Sigmoid colon (tissue), 7 donors: ENCODE measurements around the gene PLPPR3. TPM values are rescaled to one million over a fixed set of nuclear protein-coding genes. Genes with fewer than 3 reads are reported as not detected.

Experiments used
- DNase-seq: peaks from one replicate; pipeline ENCODE4 v3.0.0-alpha.2; 2019
- H3K27ac ChIP-seq, 4 donors: fragments of 200-600 bp; sonication (generic); one replicate each; pipeline ENCODE4 v1.5.1; 2016 to 2019; ENCODE audit warnings: mild to moderate bottlenecking in 1 of 4
- H3K27me3 ChIP-seq, 3 donors: fragments of 200-600 bp; sonication (generic); one replicate each; pipeline ENCODE4 v1.5.1; 2019; ENCODE audit warnings: mild to moderate bottlenecking in 1 of 3
- H3K36me3 ChIP-seq, 4 donors: fragments of 200-600 bp; sonication (generic); one replicate each; pipeline ENCODE4 v1.5.1; 2016 to 2019
- H3K4me1 ChIP-seq, 4 donors: fragments of 200-600 bp; sonication (generic); one replicate each; pipeline ENCODE4 v1.5.1; 2017 to 2019
- H3K4me3 ChIP-seq, 4 donors: fragments of 200-600 bp; sonication (generic); one replicate each; pipeline ENCODE4 v1.5.1; 2017 to 2019; ENCODE audit warnings: mild to moderate bottlenecking in 2 of 4, moderate library complexity in 1 of 4
- H3K9me3 ChIP-seq, 4 donors: fragments of 200-600 bp in 3 of 4; sonication (generic) in 3 of 4; one replicate each; pipeline versions ENCODE4 v1.5.1 to v1.6.1; 2013 to 2019
- EP300 ChIP-seq, 4 donors: sonication (generic); formaldehyde crosslinking; IDR thresholded peaks; one replicate each; pipeline ENCODE4 v1.6.1; 2017; ENCODE audit warnings: antibody characterized with exemption in 4 of 4
- POLR2A ChIP-seq, 2 donors: fragments of 450-650 bp; IDR thresholded peaks; one replicate each; pipeline ENCODE4 v1.6.1; 2016; ENCODE audit warnings: antibody characterized with exemption in 2 of 2, mild to moderate bottlenecking in 2 of 2, moderate library complexity in 2 of 2
- POLR2AphosphoS5 ChIP-seq, 4 donors: sonication (generic); formaldehyde crosslinking; IDR thresholded peaks; one replicate each; pipeline ENCODE4 v1.6.1; 2017; ENCODE audit warnings: antibody characterized with exemption in 4 of 4
- WGBS, 2 donors: extraction: QIAGEN DNeasy Blood & Tissue Kit; methylation state at CpG; one replicate each; pipeline ENCODE4 v1.1.7; 2013; 5-methylcytosine and 5-hydroxymethylcytosine counted together
- intact Hi-C: fragments of 100-400 bp; cut with DNase I; formaldehyde crosslinking; loops from one replicate; pipeline ENCODE4 v1.15.1; 2023
- polyA plus RNA-seq, 3 donors: library from polyadenylated mRNA; stranded (reverse); fragments of 200-250 nt; gene quantifications; one replicate each; pipeline ENCODE4 v1.2.3, GENCODE V29; 2013
- total RNA-seq, 4 donors: library from RNA; depleted of rRNA; stranded (reverse); fragments of >200 nt; gene quantifications; one replicate each; pipeline ENCODE4 v1.1.0, GENCODE V29; 2016
- TF ChIP-seq, protein P1 (sequence below), 4 experiments: fragments of 450-650 bp in 3 of 4; fragments of 200-600 bp in 1 of 4; IDR thresholded peaks; one replicate each; pipeline ENCODE4 v1.5.1; 2016 to 2019; ENCODE audit warnings: antibody characterized with exemption in 4 of 4, mild to moderate bottlenecking in 3 of 4, moderate library complexity in 2 of 4
- donor health status: healthy with polysubstance abuse.
- donor health status: Bipolar disorder and iron deficiency.
- donor health status: healthy.

Gene PLPPR3
- total and polyA plus RNA-seq, 7 donors = 0.07 TPM; not detected in 6

DNA sequence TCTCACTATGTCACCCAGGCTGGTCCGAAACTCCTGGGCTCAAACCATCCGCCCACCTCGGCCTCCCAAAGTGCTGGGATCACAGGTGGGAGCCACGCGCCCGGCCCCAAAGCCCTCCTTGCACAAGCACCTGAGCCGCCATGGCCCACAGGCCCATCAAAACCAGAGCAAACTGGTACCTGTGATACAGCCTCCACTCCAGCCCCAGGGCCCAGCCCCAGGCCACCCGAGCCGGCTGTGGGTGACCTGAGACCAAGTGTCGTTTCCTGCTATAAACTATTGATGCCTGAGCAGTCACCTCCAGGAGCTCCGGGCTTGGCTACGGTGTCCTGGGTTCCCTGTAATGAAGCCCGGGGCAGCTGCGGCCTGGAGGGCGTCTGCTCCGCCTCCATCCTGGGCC is 34.2 kb downstream of the PLPPR3 start:
- WGBS, 2 donors = 90 to 91% methylated on average over 16 of the region's 16 CpGs
- Histone ChIP-seq H3K9me3 (no peaks in the 10 kb centered on the region), H3K27ac (no peak overlapping the region), H3K27me3 (no peaks in the 10 kb centered on the region), H3K4me1 (peaks cover 0 to 11% (median 1%) of the 10 kb centered on the region in 4 donors), H3K36me3 (no peaks in the 10 kb centered on the region), H3K4me3 (no peak overlapping the region)
- no peak for DNase-seq
- intact Hi-C loops = no loop called here
- TF ChIP-seq POLR2A (IDR thresholded peaks at IDR 0.05) (no peak), EP300 (IDR thresholded peaks at IDR 0.05) (no peak), POLR2AphosphoS5 (IDR thresholded peaks at IDR 0.05) (no peak)
- TF ChIP-seq, protein P1, sequence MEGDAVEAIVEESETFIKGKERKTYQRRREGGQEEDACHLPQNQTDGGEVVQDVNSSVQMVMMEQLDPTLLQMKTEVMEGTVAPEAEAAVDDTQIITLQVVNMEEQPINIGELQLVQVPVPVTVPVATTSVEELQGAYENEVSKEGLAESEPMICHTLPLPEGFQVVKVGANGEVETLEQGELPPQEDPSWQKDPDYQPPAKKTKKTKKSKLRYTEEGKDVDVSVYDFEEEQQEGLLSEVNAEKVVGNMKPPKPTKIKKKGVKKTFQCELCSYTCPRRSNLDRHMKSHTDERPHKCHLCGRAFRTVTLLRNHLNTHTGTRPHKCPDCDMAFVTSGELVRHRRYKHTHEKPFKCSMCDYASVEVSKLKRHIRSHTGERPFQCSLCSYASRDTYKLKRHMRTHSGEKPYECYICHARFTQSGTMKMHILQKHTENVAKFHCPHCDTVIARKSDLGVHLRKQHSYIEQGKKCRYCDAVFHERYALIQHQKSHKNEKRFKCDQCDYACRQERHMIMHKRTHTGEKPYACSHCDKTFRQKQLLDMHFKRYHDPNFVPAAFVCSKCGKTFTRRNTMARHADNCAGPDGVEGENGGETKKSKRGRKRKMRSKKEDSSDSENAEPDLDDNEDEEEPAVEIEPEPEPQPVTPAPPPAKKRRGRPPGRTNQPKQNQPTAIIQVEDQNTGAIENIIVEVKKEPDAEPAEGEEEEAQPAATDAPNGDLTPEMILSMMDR (IDR thresholded peaks at IDR 0.05) = no peak

DNA sequence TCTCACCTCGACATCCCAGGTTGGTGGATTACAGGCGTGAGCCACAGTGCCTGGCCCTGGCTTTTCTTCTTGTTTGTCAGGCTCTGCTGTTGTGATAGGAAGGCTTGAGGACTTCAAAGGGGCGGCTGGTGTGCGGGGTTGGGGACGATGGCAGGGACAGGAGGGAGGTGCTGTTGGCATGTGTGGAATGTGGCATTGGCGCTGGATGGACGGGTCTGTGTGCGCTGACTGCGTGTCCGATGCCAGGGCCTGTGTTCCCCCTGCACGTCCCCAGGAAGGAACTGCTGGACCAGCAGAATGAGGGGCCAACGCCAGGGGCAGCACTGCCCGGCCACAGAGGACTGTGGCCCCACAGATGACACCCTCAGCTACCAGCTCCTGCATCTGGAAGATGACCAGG is 37.2 kb downstream of the PLPPR3 start:
- WGBS, 2 donors = 77 to 89% methylated on average over 13 of the region's 13 CpGs
- Histone ChIP-seq H3K4me1 (peaks cover 0 to 11% (median 3%) of the 10 kb centered on the region in 4 donors), H3K9me3 (no peaks in the 10 kb centered on the region), H3K27ac (no peak overlapping the region), H3K27me3 (peaks cover 0 to 8% (median 0%) of the 10 kb centered on the region in 3 donors), H3K36me3 (no peaks in the 10 kb centered on the region), H3K4me3 (no peak overlapping the region)
- DNase-seq = no peak
- intact Hi-C loops = no loop called here
- TF ChIP-seq EP300 (IDR thresholded peaks at IDR 0.05) = no peak
- TF ChIP-seq POLR2AphosphoS5 (IDR thresholded peaks at IDR 0.05) = no peak
- no peak for TF ChIP-seq POLR2A (IDR thresholded peaks at IDR 0.05)
- TF ChIP-seq, protein P1 (IDR thresholded peaks at IDR 0.05) = no peak

DNA sequence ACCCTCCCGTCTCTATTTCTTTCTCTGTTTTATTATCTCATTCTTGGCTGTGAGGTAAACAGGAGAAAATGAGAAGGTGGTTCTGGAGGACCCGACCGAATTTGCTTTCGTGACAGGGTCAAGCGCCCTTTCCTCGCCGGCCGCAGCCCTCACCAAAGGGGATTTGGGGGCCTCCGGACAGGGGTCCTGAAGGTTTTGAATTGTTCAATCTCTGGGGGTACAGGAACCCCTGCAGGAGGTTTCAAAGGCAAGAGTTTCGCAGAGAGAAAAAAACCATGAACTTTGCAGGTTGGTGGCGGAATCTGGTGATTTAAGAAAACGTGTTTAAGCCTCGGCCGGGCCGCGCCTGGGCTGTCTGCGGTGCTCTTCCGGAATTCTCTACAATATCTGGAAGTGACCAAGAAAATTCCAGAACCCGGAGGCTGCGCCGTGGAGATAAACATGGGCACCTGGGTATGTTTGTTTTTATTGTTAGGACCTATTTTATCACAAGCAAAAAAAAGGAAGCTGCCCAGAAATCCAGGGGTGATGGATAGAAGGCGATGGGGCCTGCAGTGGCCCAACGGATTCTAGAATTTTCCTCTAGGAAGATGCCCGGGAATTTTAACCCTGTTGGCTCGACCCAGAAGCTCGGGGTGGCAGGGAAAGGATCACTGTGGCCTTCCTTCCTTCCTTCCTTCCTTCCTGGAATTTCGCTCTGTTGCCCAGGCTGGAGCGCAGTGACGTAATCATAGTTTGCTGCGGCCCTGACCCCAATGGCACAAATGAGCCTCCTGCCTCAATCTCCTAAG is 38.7 kb downstream of the PLPPR3 start:
- peaks cover 0 to 16% (median 0%) of the 10 kb centered on the region in 3 donors for H3K27me3 ChIP-seq
- DNase-seq = no peak
- H3K27ac ChIP-seq = peak overlapping the region in 1 of 4 donors; percentile 49
- intact Hi-C loops = no loop called here
- H3K9me3 ChIP-seq = no peaks in the 10 kb centered on the region
- H3K4me3 ChIP-seq = no peak overlapping the region
- WGBS, 2 donors = 43 to 64% methylated on average over 30 of the region's 30 CpGs
- TF ChIP-seq EP300 (IDR thresholded peaks at IDR 0.05) (no peak), POLR2A (IDR thresholded peaks at IDR 0.05) (no peak), POLR2AphosphoS5 (IDR thresholded peaks at IDR 0.05) (no peak)
- TF ChIP-seq, protein P1 (IDR thresholded peaks at IDR 0.05) = no peak
- no peaks in the 10 kb centered on the region for H3K36me3 ChIP-seq
- H3K4me1 ChIP-seq = peaks cover 0 to 5% (median 0%) of the 10 kb centered on the region in 4 donors

DNA sequence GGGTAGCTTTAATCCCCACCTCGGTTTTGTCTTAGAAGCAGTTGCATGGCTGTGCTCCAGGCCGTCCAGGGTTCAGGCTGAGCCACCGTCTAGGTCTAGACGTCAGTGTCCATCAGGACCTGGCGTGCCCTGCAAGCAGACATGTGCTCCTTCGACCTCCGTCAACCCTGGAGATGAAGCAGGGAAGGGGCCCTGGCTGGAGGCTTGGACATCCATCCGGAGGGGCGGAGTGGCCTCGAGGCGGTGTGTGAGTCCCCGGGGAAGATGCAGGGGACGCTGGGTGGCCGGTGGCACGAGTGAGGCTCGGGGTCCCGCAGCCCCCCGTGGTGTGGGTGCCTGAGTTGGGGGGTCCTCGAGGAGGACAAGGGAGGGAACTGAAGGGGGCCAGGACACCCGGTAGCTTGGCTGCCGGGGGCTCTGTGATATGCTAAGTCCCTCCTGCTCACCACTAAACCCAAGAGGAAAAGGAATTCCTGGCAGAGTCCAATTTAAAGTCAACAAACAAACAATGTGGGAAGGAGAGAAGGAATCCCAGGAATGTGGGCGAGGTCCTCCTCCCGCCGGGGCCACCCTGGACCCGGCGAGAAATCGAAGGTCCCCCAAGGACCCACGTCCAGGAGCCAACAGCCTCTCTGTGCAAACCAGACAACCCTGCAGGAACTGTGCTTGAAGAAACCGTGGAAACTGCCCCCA is 39.4 kb downstream of the PLPPR3 start:
- TF ChIP-seq POLR2AphosphoS5 (IDR thresholded peaks at IDR 0.05) (no peak), POLR2A (IDR thresholded peaks at IDR 0.05) (no peak), EP300 (IDR thresholded peaks at IDR 0.05) (no peak)
- TF ChIP-seq, protein P1 (IDR thresholded peaks at IDR 0.05) = no peak
- intact Hi-C loops = no loop called here
- 12 to 52% methylated on average over 29 of the region's 29 CpGs for WGBS, 2 donors
- DNase-seq = no peak
- Histone ChIP-seq H3K27me3 (peaks cover 0 to 21% (median 0%) of the 10 kb centered on the region in 3 donors), H3K27ac (peak overlapping the region in 1 of 4 donors; percentile 49), H3K9me3 (no peaks in the 10 kb centered on the region), H3K4me3 (no peak overlapping the region), H3K36me3 (no peaks in the 10 kb centered on the region), H3K4me1 (peaks cover 0 to 5% (median 0%) of the 10 kb centered on the region in 4 donors)
